Measurements from ENCODE around the gene ITGA7.

Gene ITGA7

DNA sequence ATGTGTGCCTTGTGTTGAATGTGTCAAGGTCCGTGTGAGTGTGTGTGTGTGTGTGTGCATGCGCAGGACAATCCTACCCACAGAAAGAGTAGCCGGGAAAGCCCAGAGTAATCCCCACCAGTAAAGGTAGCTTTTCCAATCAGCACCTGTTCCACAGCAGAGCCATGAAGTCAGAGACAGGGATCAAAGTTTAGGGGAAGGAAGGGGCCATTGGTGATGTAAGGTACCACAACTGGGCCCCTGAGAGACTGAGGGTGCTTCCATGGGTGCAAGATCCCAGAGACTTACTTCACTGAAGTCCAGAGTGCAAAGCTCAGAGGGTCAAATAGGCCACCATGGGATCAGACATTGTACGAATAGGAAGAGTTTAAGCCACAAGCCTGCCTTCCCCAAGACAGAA is 50.5 kb downstream of the ITGA7 start:
- Histone ChIP-seq H4K91ac (ENCODE audit: low read depth, low read length) (no peak overlapping the region), H3K27ac (ENCODE audit: low read depth, low read length) (no peak overlapping the region), H2AFZ (ENCODE audit: insufficient read depth, low read length, poor library complexity) (no peak overlapping the region), H2BK120ac (ENCODE audit: insufficient read depth, low read length, poor library complexity) (no peak overlapping the region), H3K9me3 (ENCODE audit: insufficient read depth, low read depth, low read length) (no peaks in the 10 kb centered on the region), H4K8ac (ENCODE audit: low read depth, low read length) (no peak overlapping the region), H3K79me1 (ENCODE audit: low read length) (no peaks in the 10 kb centered on the region), H3K36me3 (ENCODE audit: control insufficient read depth in 1 of 2, insufficient read depth in 2 of 2, low read length in 2 of 2) (no peaks in the 10 kb centered on the region), H3K18ac (ENCODE audit: low read length) (no peak overlapping the region), H3K27me3 (ENCODE audit: insufficient read depth, low read length) (no peaks in the 10 kb centered on the region), H2BK12ac (ENCODE audit: low read length) (no peak overlapping the region), H2BK5ac (ENCODE audit: low read depth, low read length, poor library complexity) (no peak overlapping the region), H3K4me1 (ENCODE audit: control insufficient read depth in 1 of 2, insufficient read depth in 2 of 2, low read length in 2 of 2) (no peaks in the 10 kb centered on the region), H3K14ac (ENCODE audit: low read length) (no peak overlapping the region), H3K4me3 (ENCODE audit: low read depth, low read length) (no peak overlapping the region), H2AK5ac (ENCODE audit: low read length) (no peak overlapping the region), H3K23ac (ENCODE audit: low read length) (no peak overlapping the region), H3K79me2 (ENCODE audit: control insufficient read depth, insufficient read depth, low read length, poor library complexity) (no peaks in the 10 kb centered on the region), H3K4ac (ENCODE audit: low read depth, low read length) (no peak overlapping the region), H4K12ac (ENCODE audit: low read depth, low read length) (no peak overlapping the region), H3K4me2 (ENCODE audit: low read length) (no peak overlapping the region), H3K9ac (ENCODE audit: low read length) (no peak overlapping the region)
- WGBS (ENCODE audit: extremely low coverage, insufficient coverage, insufficient read length) = no CpG with 5 or more reads among the region's 4 CpGs
- no peak for DNase-seq

DNA sequence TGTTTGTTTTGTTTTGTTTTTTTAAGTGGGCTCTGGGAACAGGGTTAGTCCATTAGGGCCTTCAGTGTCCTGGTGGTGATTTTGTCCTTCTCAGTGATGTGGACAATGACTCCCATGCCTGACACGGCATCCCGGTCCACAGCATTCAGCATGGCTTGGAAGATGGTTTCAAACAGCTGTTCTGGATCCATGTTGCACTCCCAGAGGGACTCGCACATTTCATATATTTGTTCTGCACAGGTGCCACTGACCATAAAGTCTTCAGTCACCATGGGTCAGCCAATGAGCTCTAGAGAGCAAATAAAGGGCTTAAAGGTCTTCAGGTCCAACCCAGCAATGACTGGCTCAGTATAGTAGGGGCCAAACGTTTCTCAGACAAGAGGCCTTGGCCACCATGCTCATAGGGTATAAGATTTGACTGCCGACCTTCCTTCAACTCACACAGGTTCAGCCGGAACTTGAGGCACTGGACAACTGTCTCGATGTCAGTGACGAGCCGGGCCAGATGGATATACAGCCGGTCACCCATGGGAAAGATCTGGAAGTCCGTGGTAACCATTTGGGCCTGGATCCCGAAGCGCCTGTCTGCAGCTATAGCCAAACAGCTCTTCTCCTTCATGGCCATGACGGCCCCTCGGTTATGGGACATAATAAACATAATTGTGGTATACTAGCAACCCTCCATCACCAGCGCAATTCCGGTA is 53.0 kb downstream of the ITGA7 start:
- Histone ChIP-seq H3K23ac (ENCODE audit: low read length) (no peak overlapping the region), H3K18ac (ENCODE audit: low read length) (no peak overlapping the region), H3K4me1 (ENCODE audit: control insufficient read depth in 1 of 2, insufficient read depth in 2 of 2, low read length in 2 of 2) (no peaks in the 10 kb centered on the region), H2AFZ (ENCODE audit: insufficient read depth, low read length, poor library complexity) (no peak overlapping the region), H3K9ac (ENCODE audit: low read length) (no peak overlapping the region), H3K4me2 (ENCODE audit: low read length) (no peak overlapping the region), H3K79me1 (ENCODE audit: low read length) (no peaks in the 10 kb centered on the region), H3K14ac (ENCODE audit: low read length) (no peak overlapping the region), H3K4me3 (ENCODE audit: low read depth, low read length) (no peak overlapping the region), H4K91ac (ENCODE audit: low read depth, low read length) (no peak overlapping the region), H3K4ac (ENCODE audit: low read depth, low read length) (no peak overlapping the region), H3K27ac (ENCODE audit: low read depth, low read length) (no peak overlapping the region), H2BK5ac (ENCODE audit: low read depth, low read length, poor library complexity) (no peak overlapping the region), H4K12ac (ENCODE audit: low read depth, low read length) (no peak overlapping the region), H2AK5ac (ENCODE audit: low read length) (no peak overlapping the region), H3K79me2 (ENCODE audit: control insufficient read depth, insufficient read depth, low read length, poor library complexity) (no peaks in the 10 kb centered on the region), H2BK12ac (ENCODE audit: low read length) (no peak overlapping the region), H3K27me3 (ENCODE audit: insufficient read depth, low read length) (no peaks in the 10 kb centered on the region), H3K36me3 (ENCODE audit: control insufficient read depth in 1 of 2, insufficient read depth in 2 of 2, low read length in 2 of 2) (no peaks in the 10 kb centered on the region), H3K9me3 (ENCODE audit: insufficient read depth, low read depth, low read length) (no peaks in the 10 kb centered on the region), H4K8ac (ENCODE audit: low read depth, low read length) (no peak overlapping the region), H2BK120ac (ENCODE audit: insufficient read depth, low read length, poor library complexity) (no peak overlapping the region)
- WGBS (ENCODE audit: extremely low coverage, insufficient coverage, insufficient read length) = no CpG with 5 or more reads among the region's 17 CpGs
- DNase-seq = no peak

DNA sequence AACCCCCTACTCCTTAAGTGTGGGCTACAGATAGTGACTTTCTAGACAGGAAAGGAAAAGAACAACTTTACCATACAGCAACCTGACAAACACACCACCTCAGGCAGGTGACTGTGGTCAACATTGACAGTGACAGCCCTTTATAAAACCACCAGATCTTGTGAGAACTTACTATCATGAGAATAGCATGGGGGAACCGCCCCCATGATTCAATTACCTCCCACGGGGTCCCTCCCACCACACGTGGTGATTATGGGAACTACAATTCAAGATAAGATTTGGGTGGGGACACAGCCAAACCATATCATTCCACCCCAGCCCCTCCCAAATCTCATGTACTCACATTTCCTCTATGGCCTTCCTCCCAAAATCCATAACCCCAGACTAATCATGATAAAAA is 54.7 kb downstream of the ITGA7 start:
- Histone ChIP-seq H3K23ac (ENCODE audit: low read length) (no peak overlapping the region), H3K36me3 (ENCODE audit: control insufficient read depth in 1 of 2, insufficient read depth in 2 of 2, low read length in 2 of 2) (no peaks in the 10 kb centered on the region), H2AK5ac (ENCODE audit: low read length) (no peak overlapping the region), H3K4me1 (ENCODE audit: control insufficient read depth in 1 of 2, insufficient read depth in 2 of 2, low read length in 2 of 2) (no peaks in the 10 kb centered on the region), H3K4me3 (ENCODE audit: low read depth, low read length) (no peak overlapping the region), H3K9ac (ENCODE audit: low read length) (no peak overlapping the region), H3K79me1 (ENCODE audit: low read length) (no peaks in the 10 kb centered on the region), H3K14ac (ENCODE audit: low read length) (no peak overlapping the region), H3K27me3 (ENCODE audit: insufficient read depth, low read length) (no peaks in the 10 kb centered on the region), H3K27ac (ENCODE audit: low read depth, low read length) (no peak overlapping the region), H3K4ac (ENCODE audit: low read depth, low read length) (no peak overlapping the region), H2BK120ac (ENCODE audit: insufficient read depth, low read length, poor library complexity) (no peak overlapping the region), H3K79me2 (ENCODE audit: control insufficient read depth, insufficient read depth, low read length, poor library complexity) (no peaks in the 10 kb centered on the region), H4K91ac (ENCODE audit: low read depth, low read length) (no peak overlapping the region), H3K18ac (ENCODE audit: low read length) (no peak overlapping the region), H3K4me2 (ENCODE audit: low read length) (no peak overlapping the region), H2BK5ac (ENCODE audit: low read depth, low read length, poor library complexity) (no peak overlapping the region), H2BK12ac (ENCODE audit: low read length) (no peak overlapping the region), H4K12ac (ENCODE audit: low read depth, low read length) (no peak overlapping the region), H3K9me3 (ENCODE audit: insufficient read depth, low read depth, low read length) (no peaks in the 10 kb centered on the region), H4K8ac (ENCODE audit: low read depth, low read length) (no peak overlapping the region), H2AFZ (ENCODE audit: insufficient read depth, low read length, poor library complexity) (no peak overlapping the region)
- WGBS (ENCODE audit: extremely low coverage, insufficient coverage, insufficient read length) = no CpG with 5 or more reads among the region's 3 CpGs
- no peak for DNase-seq

DNA sequence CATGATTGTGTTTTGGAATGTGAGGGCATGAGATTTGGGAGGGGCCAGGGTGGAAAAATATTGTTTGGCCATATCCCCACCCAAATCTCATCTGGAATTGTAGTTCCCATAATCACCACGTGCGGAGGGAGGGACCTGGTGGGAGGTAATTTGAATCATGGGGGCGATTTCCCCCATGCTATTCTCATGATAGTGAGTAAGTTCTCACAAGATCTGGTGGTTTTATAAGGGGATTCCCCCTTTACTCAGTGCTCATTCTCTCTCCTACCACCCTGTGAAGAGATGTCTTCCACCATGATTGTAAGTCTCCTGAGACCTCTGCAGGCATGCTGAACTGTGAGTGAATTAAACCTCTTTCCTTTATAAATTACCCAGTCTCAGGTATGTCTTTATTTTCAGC is 55.4 kb downstream of the ITGA7 start:
- Histone ChIP-seq H3K36me3 (ENCODE audit: control insufficient read depth in 1 of 2, insufficient read depth in 2 of 2, low read length in 2 of 2) (no peaks in the 10 kb centered on the region), H3K4ac (ENCODE audit: low read depth, low read length) (no peak overlapping the region), H3K79me1 (ENCODE audit: low read length) (no peaks in the 10 kb centered on the region), H2BK120ac (ENCODE audit: insufficient read depth, low read length, poor library complexity) (no peak overlapping the region), H3K4me3 (ENCODE audit: low read depth, low read length) (no peak overlapping the region), H3K79me2 (ENCODE audit: control insufficient read depth, insufficient read depth, low read length, poor library complexity) (no peaks in the 10 kb centered on the region), H3K14ac (ENCODE audit: low read length) (no peak overlapping the region), H2BK12ac (ENCODE audit: low read length) (no peak overlapping the region), H3K23ac (ENCODE audit: low read length) (no peak overlapping the region), H4K8ac (ENCODE audit: low read depth, low read length) (no peak overlapping the region), H3K4me2 (ENCODE audit: low read length) (no peak overlapping the region), H2AFZ (ENCODE audit: insufficient read depth, low read length, poor library complexity) (no peak overlapping the region), H3K27me3 (ENCODE audit: insufficient read depth, low read length) (no peaks in the 10 kb centered on the region), H3K4me1 (ENCODE audit: control insufficient read depth in 1 of 2, insufficient read depth in 2 of 2, low read length in 2 of 2) (no peaks in the 10 kb centered on the region), H3K18ac (ENCODE audit: low read length) (no peak overlapping the region), H2BK5ac (ENCODE audit: low read depth, low read length, poor library complexity) (no peak overlapping the region), H3K9ac (ENCODE audit: low read length) (no peak overlapping the region), H3K27ac (ENCODE audit: low read depth, low read length) (no peak overlapping the region), H4K91ac (ENCODE audit: low read depth, low read length) (no peak overlapping the region), H4K12ac (ENCODE audit: low read depth, low read length) (no peak overlapping the region), H3K9me3 (ENCODE audit: insufficient read depth, low read depth, low read length) (no peaks in the 10 kb centered on the region), H2AK5ac (ENCODE audit: low read length) (no peak overlapping the region)
- WGBS (ENCODE audit: extremely low coverage, insufficient coverage, insufficient read length) = no CpG with 5 or more reads among the region's 3 CpGs
- no peak for DNase-seq
